Natural killer cell (primary cell): ENCODE measurements around the gene ABI3BP. TPM values are rescaled to one million over a fixed set of nuclear protein-coding genes. Genes with fewer than 3 reads are reported as not detected.

ENCODE experiments used
- ATAC-seq, 3 donors: fragments of 150-1000 bp in 2 of 3; fragments of 200-7000 bp in 1 of 3; cut with Tn5 transposase; 1 replicate in 1 of 3; 2 replicates in 2 of 3; pipeline ENCODE4 v1.10.0; 2021; ENCODE audit warnings: mild to moderate bottlenecking in 2 of 3, moderate library complexity in 2 of 3
- DNase-seq, 2 donors: peaks; one replicate each; pipeline versions ENCODE4 v3.0.0 to v3.0.0-alpha.2; 2013 to 2021; ENCODE audit warnings: mixed read lengths in 1 of 2
- H3K27ac ChIP-seq: one replicate; pipeline ENCODE4 v1.5.1; 2013; ENCODE audit warnings: mild to moderate bottlenecking, low read length
- H3K27me3 ChIP-seq: one replicate; pipeline ENCODE4 v1.6.1; 2013; ENCODE audit warnings: low read length; ENCODE audit not compliant: control insufficient read depth, insufficient read depth
- H3K36me3 ChIP-seq: one replicate; pipeline ENCODE4 v1.6.1; 2013; ENCODE audit warnings: low read length; ENCODE audit not compliant: control insufficient read depth, insufficient read depth
- H3K4me1 ChIP-seq: one replicate; pipeline ENCODE4 v1.6.1; 2013; ENCODE audit warnings: low read length; ENCODE audit not compliant: control insufficient read depth, insufficient read depth
- H3K4me3 ChIP-seq: one replicate; pipeline ENCODE4 v1.5.1; 2013; ENCODE audit warnings: low read length
- H3K9me3 ChIP-seq: one replicate; pipeline ENCODE4 v1.6.1; 2013; ENCODE audit warnings: low read length; ENCODE audit not compliant: control insufficient read depth, insufficient read depth
- H3K27ac Mint-ChIP-seq, 2 donors: one replicate each; pipeline ENCODE4 v1.8.0; 2022; ENCODE audit warnings: mild to moderate bottlenecking in 2 of 2, mixed read lengths in 2 of 2, moderate library complexity in 1 of 2
- H3K27me3 Mint-ChIP-seq, 2 donors: one replicate each; pipeline ENCODE4 v1.8.0; 2022; ENCODE audit warnings: low read depth in 2 of 2, mixed read lengths in 2 of 2
- H3K36me3 Mint-ChIP-seq: one replicate; pipeline ENCODE4 v1.8.0; 2022; ENCODE audit warnings: mixed read lengths
- H3K4me1 Mint-ChIP-seq, 2 donors: one replicate each; pipeline ENCODE4 v1.8.0; 2022; ENCODE audit warnings: mixed read lengths in 2 of 2
- H3K4me3 Mint-ChIP-seq: one replicate; pipeline ENCODE4 v1.8.0; 2022; ENCODE audit warnings: mild to moderate bottlenecking, moderate library complexity, mixed read lengths
- H3K9me3 Mint-ChIP-seq, 2 donors: one replicate each; pipeline ENCODE4 v1.8.0; 2022; ENCODE audit warnings: mixed read lengths in 2 of 2
- CTCF ChIP-seq: fragments of 200-600 bp; IDR thresholded peaks from one replicate; pipeline ENCODE4 v1.8.0; 2022; ENCODE audit warnings: antibody characterized with exemption
- WGBS: methylation state at CpG from one replicate; pipeline ENCODE4 v1.1.7; 2013; ENCODE audit warnings: missing lambda C conversion rate; ENCODE audit not compliant: insufficient coverage; 5-methylcytosine and 5-hydroxymethylcytosine counted together
- intact Hi-C: fragments of 100-400 bp; cut with micrococcal nuclease; formaldehyde crosslinking; loops from one replicate; pipeline ENCODE4 v1.14.2; 2022
- total RNA-seq, 4 donors: library from RNA; stranded (reverse); fragments of 120-200 nt in 1 of 4; gene quantifications; one replicate each; pipeline versions ENCODE4 v1.2.3 to v1.2.4, GENCODE V29; 2013 to 2022

Gene ABI3BP
- total RNA-seq, 3 donors from 2014 or later (not counting 1 experiment from before 2014, with no cell fraction given), result not detected

- ATAC-seq (no peak), DNase-seq (no peak)
- no peaks in the 10 kb centered on the region for H3K9me3 ChIP-seq
- Mint-ChIP-seq H3K4me1 (no peaks in the 10 kb centered on the region), H3K4me3 (no peak overlapping the region), H3K36me3 (no peaks in the 10 kb centered on the region), H3K27me3 (no peaks in the 10 kb centered on the region), H3K27ac (no peak overlapping the region), H3K9me3 (peaks cover 0 to 2% of the 10 kb centered on the region in 2 donors)
- no peaks in the 10 kb centered on the region for H3K4me1 ChIP-seq
- no peak overlapping the region for H3K4me3 ChIP-seq
- TF ChIP-seq CTCF, result no peak
- intact Hi-C loops, result no loop called here
- WGBS, result 92% methylated on average over 4 of the region's 6 CpGs
- H3K36me3 ChIP-seq, result no peaks in the 10 kb centered on the region
- no peak overlapping the region for H3K27ac ChIP-seq
- H3K27me3 ChIP-seq, result no peaks in the 10 kb centered on the region
Observed at GRCh38 chr3:100911956-100912355, 81.3 kb downstream of the ABI3BP start.

GRCh38 chr3:100910986-100911385 lies 82.2 kb downstream of the ABI3BP start:
- Histone ChIP-seq H3K27me3 (no peaks in the 10 kb centered on the region), H3K4me3 (no peak overlapping the region), H3K36me3 (no peaks in the 10 kb centered on the region), H3K4me1 (no peaks in the 10 kb centered on the region), H3K9me3 (no peaks in the 10 kb centered on the region), H3K27ac (no peak overlapping the region)
- WGBS, result 93% methylated on average over 2 of the region's 2 CpGs
- Mint-ChIP-seq H3K4me1 (no peaks in the 10 kb centered on the region), H3K9me3 (peaks cover 0 to 2% of the 10 kb centered on the region in 2 donors), H3K27ac (no peak overlapping the region), H3K27me3 (no peaks in the 10 kb centered on the region), H3K4me3 (no peak overlapping the region), H3K36me3 (no peaks in the 10 kb centered on the region)
- DNase-seq (no peak), ATAC-seq (no peak)
- intact Hi-C loops, result no loop called here
- TF ChIP-seq CTCF, result no peak

GRCh38 chr3:100902572-100902971 lies 90.6 kb downstream of the ABI3BP start:
- intact Hi-C loops, result no loop called here
- Mint-ChIP-seq H3K9me3 (no peaks in the 10 kb centered on the region), H3K4me1 (peaks cover 6 to 12% of the 10 kb centered on the region in 2 donors), H3K36me3 (no peaks in the 10 kb centered on the region), H3K4me3 (no peak overlapping the region), H3K27ac (no peak overlapping the region), H3K27me3 (no peaks in the 10 kb centered on the region)
- no peaks in the 10 kb centered on the region for H3K9me3 ChIP-seq
- no peaks in the 10 kb centered on the region for H3K4me1 ChIP-seq
- no peak overlapping the region for H3K4me3 ChIP-seq
- no peaks in the 10 kb centered on the region for H3K27me3 ChIP-seq
- H3K36me3 ChIP-seq, result no peaks in the 10 kb centered on the region
- no peak for TF ChIP-seq CTCF
- no peak overlapping the region for H3K27ac ChIP-seq
- DNase-seq, result no peak
- 37% methylated on average over 5 of the region's 5 CpGs for WGBS
- ATAC-seq, result no peak

- H3K4me1 ChIP-seq, result no peaks in the 10 kb centered on the region
- intact Hi-C loops, result no loop called here
- H3K27ac ChIP-seq, result no peak overlapping the region
- H3K4me1 Mint-ChIP-seq, result peaks cover 6 to 12% of the 10 kb centered on the region in 2 donors
- ATAC-seq, result no peak
- H3K36me3 Mint-ChIP-seq, result no peaks in the 10 kb centered on the region
- no peaks in the 10 kb centered on the region for H3K9me3 ChIP-seq
- H3K4me3 Mint-ChIP-seq, result no peak overlapping the region
- DNase-seq, result no peak
- no peak for TF ChIP-seq CTCF
- no CpG with 5 or more reads among the region's 2 CpGs for WGBS
- no peak overlapping the region for H3K27ac Mint-ChIP-seq
- no peaks in the 10 kb centered on the region for H3K27me3 Mint-ChIP-seq
- H3K4me3 ChIP-seq, result no peak overlapping the region
- H3K9me3 Mint-ChIP-seq, result no peaks in the 10 kb centered on the region
- H3K36me3 ChIP-seq, result no peaks in the 10 kb centered on the region
- H3K27me3 ChIP-seq, result no peaks in the 10 kb centered on the region
Observed at GRCh38 chr3:100900671-100901335, 92.4 kb downstream of the ABI3BP start.
